ENCODE results near the gene ANKH.

DNA sequence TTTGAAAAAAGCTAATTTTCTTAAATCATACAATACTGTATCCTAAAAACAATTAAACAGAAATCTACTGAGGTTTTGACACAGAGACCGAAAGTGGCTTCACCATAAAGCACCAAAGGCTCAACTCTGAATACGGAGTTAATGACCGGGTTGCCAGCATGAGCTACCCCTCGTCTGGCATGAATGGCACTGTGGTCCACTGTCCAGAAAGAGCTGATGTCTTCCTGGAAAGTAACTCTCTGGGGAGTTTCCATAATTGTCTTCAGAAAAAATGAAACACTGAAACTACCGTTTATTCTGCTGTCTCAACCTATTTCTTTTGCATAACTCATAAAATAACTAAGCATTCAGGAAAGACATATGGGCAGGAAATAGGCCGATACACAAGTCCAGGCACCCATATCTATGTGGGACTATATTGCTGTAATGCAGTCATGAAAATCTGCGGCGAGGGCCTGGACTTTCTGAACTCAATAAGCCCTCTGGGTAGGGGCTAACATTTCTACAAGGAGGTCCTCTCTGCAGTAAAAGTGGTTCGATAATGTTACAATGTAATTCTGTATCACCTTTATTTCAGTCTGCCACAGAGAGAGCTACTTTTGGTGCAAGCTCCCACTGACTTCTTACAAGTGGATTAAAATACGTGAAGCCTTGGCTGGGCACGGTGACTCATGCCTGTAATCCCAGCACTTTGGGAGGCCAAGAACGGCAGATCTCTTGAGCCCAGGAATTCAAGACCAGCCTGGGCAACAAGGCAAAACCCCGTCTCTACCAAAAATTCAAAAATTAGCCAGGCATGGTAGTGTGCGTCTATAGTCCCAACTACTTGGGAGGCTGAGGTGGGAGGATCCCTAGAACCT is 52.4 kb downstream of the ANKH start:
- TF ChIP-seq, protein P1, sequence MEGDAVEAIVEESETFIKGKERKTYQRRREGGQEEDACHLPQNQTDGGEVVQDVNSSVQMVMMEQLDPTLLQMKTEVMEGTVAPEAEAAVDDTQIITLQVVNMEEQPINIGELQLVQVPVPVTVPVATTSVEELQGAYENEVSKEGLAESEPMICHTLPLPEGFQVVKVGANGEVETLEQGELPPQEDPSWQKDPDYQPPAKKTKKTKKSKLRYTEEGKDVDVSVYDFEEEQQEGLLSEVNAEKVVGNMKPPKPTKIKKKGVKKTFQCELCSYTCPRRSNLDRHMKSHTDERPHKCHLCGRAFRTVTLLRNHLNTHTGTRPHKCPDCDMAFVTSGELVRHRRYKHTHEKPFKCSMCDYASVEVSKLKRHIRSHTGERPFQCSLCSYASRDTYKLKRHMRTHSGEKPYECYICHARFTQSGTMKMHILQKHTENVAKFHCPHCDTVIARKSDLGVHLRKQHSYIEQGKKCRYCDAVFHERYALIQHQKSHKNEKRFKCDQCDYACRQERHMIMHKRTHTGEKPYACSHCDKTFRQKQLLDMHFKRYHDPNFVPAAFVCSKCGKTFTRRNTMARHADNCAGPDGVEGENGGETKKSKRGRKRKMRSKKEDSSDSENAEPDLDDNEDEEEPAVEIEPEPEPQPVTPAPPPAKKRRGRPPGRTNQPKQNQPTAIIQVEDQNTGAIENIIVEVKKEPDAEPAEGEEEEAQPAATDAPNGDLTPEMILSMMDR (IDR thresholded peaks at IDR 0.05), result no peak
- no peak for TF ChIP-seq EZH2 (IDR thresholded peaks at IDR 0.05; ENCODE audit: borderline replicate concordance, insufficient read depth, low read depth, low read length, poor library complexity, severe bottlenecking)
